Measurements from ENCODE around the gene MAPK9.

Gene MAPK9

DNA sequence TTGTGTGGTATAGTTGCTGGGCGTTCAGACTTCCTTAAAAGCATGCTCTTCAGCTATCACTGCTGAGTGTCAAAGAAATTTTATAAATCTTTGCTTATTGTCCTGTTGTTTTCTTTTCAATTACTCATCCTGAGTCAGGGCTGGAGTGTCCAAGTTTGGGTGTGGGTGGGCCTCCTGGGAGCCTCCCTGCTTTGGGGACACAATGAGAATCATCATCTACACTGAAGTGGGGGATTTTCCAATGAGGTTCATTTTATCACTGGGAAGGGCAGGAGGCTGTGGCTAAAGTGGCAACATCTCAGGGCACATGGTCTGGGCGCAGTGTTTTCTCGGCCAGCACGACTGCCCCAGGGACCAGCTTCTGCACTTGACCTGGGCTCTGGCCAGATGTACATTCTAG, 41.8 kb upstream of the MAPK9 start:
- no peaks in the 10 kb centered on the region for H3K9me3 ChIP-seq (ENCODE audit: control insufficient read depth, low read length)

GRCh38 chr5:180332861-180333260, 41.0 kb upstream of the MAPK9 start:
- Histone ChIP-seq H3K4me1 (ENCODE audit: control insufficient read depth, insufficient read depth, low read length, poor library complexity, severe bottlenecking) (peaks cover 29% of the 10 kb centered on the region), H3K9me3 (ENCODE audit: control insufficient read depth, low read length) (no peaks in the 10 kb centered on the region), H3K4me3 (ENCODE audit: extremely low read depth, insufficient read depth, low read length, poor library complexity, severe bottlenecking) (no peak overlapping the region), H3K27ac (ENCODE audit: low read depth, low read length, severe bottlenecking) (no peak overlapping the region), H3K36me3 (ENCODE audit: control insufficient read depth, insufficient read depth, low read length) (peaks cover 67% of the 10 kb centered on the region)
- no CpG with 5 or more reads among the region's 3 CpGs for WGBS, 2 experiments (ENCODE audit: insufficient coverage in 2 of 2)

More for the DNA sequence above, 41.8 kb upstream of the MAPK9 start:
- Histone ChIP-seq H3K36me3 (ENCODE audit: control insufficient read depth, insufficient read depth, low read length) (peaks cover 65% of the 10 kb centered on the region), H3K27ac (ENCODE audit: low read depth, low read length, severe bottlenecking) (peak overlapping the region; percentile 29), H3K4me1 (ENCODE audit: control insufficient read depth, insufficient read depth, low read length, poor library complexity, severe bottlenecking) (peaks cover 29% of the 10 kb centered on the region), H3K4me3 (ENCODE audit: extremely low read depth, insufficient read depth, low read length, poor library complexity, severe bottlenecking) (no peak overlapping the region)
- WGBS, 2 experiments (ENCODE audit: insufficient coverage in 2 of 2) = 93 to 95% methylated on average over 3 of the region's 4 CpGs

- peak overlapping the region; percentile 100 for H3K27ac ChIP-seq (ENCODE audit: low read depth, low read length, severe bottlenecking)
- 33% methylated on average over 2 of the region's 13 CpGs; no CpG with 5 or more reads in 1 of the 2 experiments for WGBS, 2 experiments (ENCODE audit: insufficient coverage in 2 of 2)
- H3K4me3 ChIP-seq (ENCODE audit: extremely low read depth, insufficient read depth, low read length, poor library complexity, severe bottlenecking) = no peak overlapping the region
- no peaks in the 10 kb centered on the region for H3K9me3 ChIP-seq (ENCODE audit: control insufficient read depth, low read length)
- H3K4me1 ChIP-seq (ENCODE audit: control insufficient read depth, insufficient read depth, low read length, poor library complexity, severe bottlenecking) = peaks cover 29% of the 10 kb centered on the region
- peaks cover 67% of the 10 kb centered on the region for H3K36me3 ChIP-seq (ENCODE audit: control insufficient read depth, insufficient read depth, low read length)
These were observed 40.2 kb upstream of the MAPK9 start for GRCh38 chr5:180332051-180332517.

- peaks cover 66% of the 10 kb centered on the region for H3K36me3 ChIP-seq (ENCODE audit: control insufficient read depth, insufficient read depth, low read length)
- 15 to 16% methylated on average over 6 to 7 of the region's 7 CpGs for WGBS, 2 experiments (ENCODE audit: insufficient coverage in 2 of 2)
- peaks cover 29% of the 10 kb centered on the region for H3K4me1 ChIP-seq (ENCODE audit: control insufficient read depth, insufficient read depth, low read length, poor library complexity, severe bottlenecking)
- H3K4me3 ChIP-seq (ENCODE audit: extremely low read depth, insufficient read depth, low read length, poor library complexity, severe bottlenecking) = no peak overlapping the region
- H3K9me3 ChIP-seq (ENCODE audit: control insufficient read depth, low read length) = no peaks in the 10 kb centered on the region
- peak overlapping the region; percentile 100 for H3K27ac ChIP-seq (ENCODE audit: low read depth, low read length, severe bottlenecking)
These were observed 39.7 kb upstream of the MAPK9 start for GRCh38 chr5:180331647-180331950.

DNA sequence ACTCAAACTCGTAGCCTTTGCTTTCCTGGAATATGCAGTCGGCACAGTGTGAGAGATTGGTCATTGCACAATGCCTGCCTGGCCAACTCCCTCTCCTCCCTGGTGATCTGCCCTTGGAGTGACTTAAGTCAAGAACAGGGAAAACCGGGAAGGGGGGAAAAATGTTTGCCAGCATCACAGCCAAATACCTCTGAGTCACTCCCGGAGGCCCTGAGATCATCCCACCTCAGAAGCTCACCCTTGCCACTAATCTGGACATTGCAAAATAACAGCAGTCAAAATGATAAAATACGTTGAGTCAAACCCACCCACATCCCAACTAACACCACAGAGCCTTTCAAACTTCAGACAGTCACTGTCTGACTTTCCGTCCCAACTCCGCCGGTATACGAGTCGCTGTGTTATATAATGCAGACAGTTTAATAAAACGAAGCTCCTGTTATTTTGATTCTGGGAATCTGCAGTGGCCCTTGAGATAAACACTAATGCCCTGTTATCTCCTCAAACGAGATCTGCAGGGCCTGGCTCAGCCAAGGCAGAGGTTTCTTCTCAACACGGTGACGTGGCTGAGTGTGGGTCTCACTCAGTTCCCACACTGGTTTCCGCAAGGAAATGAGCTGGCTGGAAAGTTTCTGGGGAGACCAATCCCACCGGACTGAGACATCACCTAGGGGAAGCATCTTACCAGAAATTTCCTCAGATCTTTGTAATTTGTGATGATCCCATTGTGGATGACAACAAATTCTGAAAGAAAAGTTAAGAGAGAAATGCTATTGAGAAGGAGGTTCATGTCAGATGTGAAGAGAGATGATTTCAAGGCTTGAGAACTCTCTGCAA, 39.1 kb upstream of the MAPK9 start:
- Histone ChIP-seq H3K4me1 (ENCODE audit: control insufficient read depth, insufficient read depth, low read length, poor library complexity, severe bottlenecking) (peaks cover 29% of the 10 kb centered on the region), H3K4me3 (ENCODE audit: extremely low read depth, insufficient read depth, low read length, poor library complexity, severe bottlenecking) (no peak overlapping the region), H3K9me3 (ENCODE audit: control insufficient read depth, low read length) (no peaks in the 10 kb centered on the region), H3K27ac (ENCODE audit: low read depth, low read length, severe bottlenecking) (peak overlapping the region; percentile 100), H3K36me3 (ENCODE audit: control insufficient read depth, insufficient read depth, low read length) (peaks cover 65% of the 10 kb centered on the region)
- 58 to 65% methylated on average over 13 to 15 of the region's 16 CpGs for WGBS, 2 experiments (ENCODE audit: insufficient coverage in 2 of 2)

DNA sequence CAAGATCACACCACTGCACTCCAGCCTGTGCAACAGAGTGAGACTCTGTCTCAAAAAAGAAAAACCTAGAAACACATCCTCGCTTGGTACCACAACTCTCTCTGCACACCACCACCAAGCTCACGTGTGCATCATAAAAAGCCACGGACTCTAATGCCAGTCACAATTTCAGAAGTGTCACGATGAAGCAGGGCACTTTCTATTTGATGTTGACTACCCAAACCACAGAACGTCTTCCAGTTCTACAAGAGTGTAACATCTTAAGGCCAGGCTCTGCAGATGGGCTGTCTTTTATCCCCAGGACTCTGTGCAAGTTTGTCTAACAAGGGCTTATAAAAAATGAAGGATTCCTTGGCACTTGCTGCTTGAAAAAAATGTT, 38.4 kb upstream of the MAPK9 start:
- H3K27ac ChIP-seq (ENCODE audit: low read depth, low read length, severe bottlenecking) = peak overlapping the region; percentile 100
- H3K9me3 ChIP-seq (ENCODE audit: control insufficient read depth, low read length) = no peaks in the 10 kb centered on the region
- H3K4me1 ChIP-seq (ENCODE audit: control insufficient read depth, insufficient read depth, low read length, poor library complexity, severe bottlenecking) = peaks cover 32% of the 10 kb centered on the region
- H3K4me3 ChIP-seq (ENCODE audit: extremely low read depth, insufficient read depth, low read length, poor library complexity, severe bottlenecking) = no peak overlapping the region
- H3K36me3 ChIP-seq (ENCODE audit: control insufficient read depth, insufficient read depth, low read length) = peaks cover 58% of the 10 kb centered on the region
- WGBS, 2 experiments (ENCODE audit: insufficient coverage in 2 of 2) = 86 to 100% methylated on average over 3 to 5 of the region's 5 CpGs

- no peaks in the 10 kb centered on the region for H3K9me3 ChIP-seq (ENCODE audit: control insufficient read depth, low read length)
- H3K4me1 ChIP-seq (ENCODE audit: control insufficient read depth, insufficient read depth, low read length, poor library complexity, severe bottlenecking) = peaks cover 36% of the 10 kb centered on the region
- H3K27ac ChIP-seq (ENCODE audit: low read depth, low read length, severe bottlenecking) = peak overlapping the region; percentile 23
- 89 to 94% methylated on average over 7 of the region's 8 CpGs for WGBS, 2 experiments (ENCODE audit: insufficient coverage in 2 of 2)
- H3K4me3 ChIP-seq (ENCODE audit: extremely low read depth, insufficient read depth, low read length, poor library complexity, severe bottlenecking) = no peak overlapping the region
- H3K36me3 ChIP-seq (ENCODE audit: control insufficient read depth, insufficient read depth, low read length) = peaks cover 56% of the 10 kb centered on the region
These were observed 37.9 kb upstream of the MAPK9 start for GRCh38 chr5:180329606-180330269.

GRCh38 chr5:180329138-180329435, 37.2 kb upstream of the MAPK9 start:
- Histone ChIP-seq H3K4me3 (ENCODE audit: extremely low read depth, insufficient read depth, low read length, poor library complexity, severe bottlenecking) (no peak overlapping the region), H3K27ac (ENCODE audit: low read depth, low read length, severe bottlenecking) (no peak overlapping the region), H3K4me1 (ENCODE audit: control insufficient read depth, insufficient read depth, low read length, poor library complexity, severe bottlenecking) (peaks cover 34% of the 10 kb centered on the region), H3K36me3 (ENCODE audit: control insufficient read depth, insufficient read depth, low read length) (peaks cover 56% of the 10 kb centered on the region), H3K9me3 (ENCODE audit: control insufficient read depth, low read length) (no peaks in the 10 kb centered on the region)
- 84 to 87% methylated on average over 7 of the region's 7 CpGs for WGBS, 2 experiments (ENCODE audit: insufficient coverage in 2 of 2)

GRCh38 chr5:180328296-180329137, 36.6 kb upstream of the MAPK9 start:
- no peak overlapping the region for H3K4me3 ChIP-seq (ENCODE audit: extremely low read depth, insufficient read depth, low read length, poor library complexity, severe bottlenecking)
- H3K27ac ChIP-seq (ENCODE audit: low read depth, low read length, severe bottlenecking) = no peak overlapping the region
- 82 to 85% methylated on average over 28 to 31 of the region's 31 CpGs for WGBS, 2 experiments (ENCODE audit: insufficient coverage in 2 of 2)
- H3K4me1 ChIP-seq (ENCODE audit: control insufficient read depth, insufficient read depth, low read length, poor library complexity, severe bottlenecking) = peaks cover 35% of the 10 kb centered on the region
- no peaks in the 10 kb centered on the region for H3K9me3 ChIP-seq (ENCODE audit: control insufficient read depth, low read length)
- peaks cover 57% of the 10 kb centered on the region for H3K36me3 ChIP-seq (ENCODE audit: control insufficient read depth, insufficient read depth, low read length)

GRCh38 chr5:180326989-180327565, 35.2 kb upstream of the MAPK9 start:
- H3K36me3 ChIP-seq (ENCODE audit: control insufficient read depth, insufficient read depth, low read length) = peaks cover 63% of the 10 kb centered on the region
- H3K27ac ChIP-seq (ENCODE audit: low read depth, low read length, severe bottlenecking) = no peak overlapping the region
- H3K4me3 ChIP-seq (ENCODE audit: extremely low read depth, insufficient read depth, low read length, poor library complexity, severe bottlenecking) = no peak overlapping the region
- H3K9me3 ChIP-seq (ENCODE audit: control insufficient read depth, low read length) = no peaks in the 10 kb centered on the region
- WGBS, 2 experiments (ENCODE audit: insufficient coverage in 2 of 2) = 90 to 96% methylated on average over 10 of the region's 10 CpGs
- H3K4me1 ChIP-seq (ENCODE audit: control insufficient read depth, insufficient read depth, low read length, poor library complexity, severe bottlenecking) = peaks cover 35% of the 10 kb centered on the region
